ENCODE measurements around the gene DAZ1.
"Not testable (repeated sequence)": the region's sequence is repeated elsewhere in the genome, so short reads cannot be mapped to it uniquely, and the experiment has no call there.

DNA sequence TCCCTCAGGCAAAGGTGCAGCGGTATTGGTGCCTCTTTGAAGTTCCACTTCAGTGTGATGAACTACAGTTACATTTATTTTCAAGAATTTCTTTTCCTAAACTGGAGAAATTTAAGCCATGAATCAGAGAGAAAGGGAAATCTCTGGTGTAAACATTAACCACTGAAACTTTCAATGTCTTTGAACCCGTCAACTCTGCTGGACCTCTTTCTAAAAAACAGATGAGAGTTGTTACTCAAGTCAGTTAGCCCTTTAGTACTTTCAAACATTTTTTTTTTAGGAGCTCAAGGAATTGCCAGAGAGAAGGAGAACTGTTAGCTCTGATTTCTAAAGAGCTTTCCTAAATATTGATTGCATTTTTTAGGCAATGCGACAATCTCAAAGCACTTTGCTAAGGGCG lies 8.6 kb upstream of the DAZ1 start:
- TF ChIP-seq CTCF, POLR2A (IDR thresholded peaks at IDR 0.05): not testable (repeated sequence)
